HEK293T (cell line): ENCODE data around the gene GAL3ST1.
"Not testable (repeated sequence)": the region's sequence is repeated elsewhere in the genome, so short reads cannot be mapped to it uniquely, and the experiment has no call there.

Experiments used
- CTCF ChIA-PET: fragments of 350-600 bp; formaldehyde crosslinking; extraction: SDS; loops from one replicate; lab custom pipeline; 2021; ENCODE audit warnings: antibody characterized with exemption, inconsistent platforms; lab: Yijun Ruan, JAX
- POLR2A ChIA-PET: fragments of 350-600 bp; formaldehyde crosslinking; extraction: SDS; loops from one replicate; lab custom pipeline; 2020; ENCODE audit warnings: antibody characterized with exemption, inconsistent platforms; lab: Yijun Ruan, JAX
- DNase-seq: peaks from one replicate; pipeline ENCODE4 v3.0.0; 2012; ENCODE audit warnings: mixed read lengths; ENCODE audit errors: extremely low spot score
- ARNT ChIP-seq: fragments of 450-650 bp; IDR thresholded peaks from 2 replicates; pipeline ENCODE4 v1.6.1; 2017; ENCODE audit warnings: mild to moderate bottlenecking
- BHLHE40 ChIP-seq: fragments of 450-650 bp; IDR thresholded peaks from 2 replicates; pipeline ENCODE4 v1.6.1; 2016; ENCODE audit warnings: mild to moderate bottlenecking, moderate library complexity, borderline replicate concordance
- CTBP1 ChIP-seq: fragments of 450-650 bp; IDR thresholded peaks from 2 replicates; pipeline ENCODE4 v1.6.1; 2016; ENCODE audit warnings: borderline replicate concordance
- ELF4 ChIP-seq: fragments of 450-650 bp; IDR thresholded peaks from 2 replicates; pipeline ENCODE4 v1.6.1; 2017; ENCODE audit warnings: antibody characterized with exemption
- FOXA1 ChIP-seq: fragments of 450-650 bp; IDR thresholded peaks from 2 replicates; pipeline ENCODE4 v1.6.1; 2016; ENCODE audit warnings: mild to moderate bottlenecking
- FOXK2 ChIP-seq: fragments of 450-650 bp; IDR thresholded peaks from 2 replicates; pipeline ENCODE4 v1.6.1; 2016; ENCODE audit warnings: mild to moderate bottlenecking
- FOXM1 ChIP-seq: fragments of 450-650 bp; IDR thresholded peaks from 2 replicates; pipeline ENCODE4 v1.6.1; 2017; ENCODE audit warnings: mild to moderate bottlenecking, borderline replicate concordance
- HDGF ChIP-seq: fragments of 450-650 bp; IDR thresholded peaks from 2 replicates; pipeline ENCODE4 v1.6.1; 2017; ENCODE audit warnings: antibody characterized with exemption, borderline replicate concordance
- L3MBTL2 ChIP-seq: fragments of 450-650 bp; conservative IDR thresholded peaks from 2 replicates; pipeline ENCODE4 v1.6.1; 2016; ENCODE audit warnings: mild to moderate bottlenecking
- LEF1 ChIP-seq: fragments of 450-650 bp; IDR thresholded peaks from 2 replicates; pipeline ENCODE4 v1.6.1; 2017; ENCODE audit warnings: mild to moderate bottlenecking, borderline replicate concordance
- NFRKB ChIP-seq: fragments of 450-650 bp; IDR thresholded peaks from 2 replicates; pipeline ENCODE4 v1.6.1; 2016; ENCODE audit warnings: mild to moderate bottlenecking, moderate library complexity
- PKNOX1 ChIP-seq: fragments of 450-650 bp; IDR thresholded peaks from 2 replicates; pipeline ENCODE4 v1.6.1; 2016
- SP1 ChIP-seq: fragments of 450-650 bp; IDR thresholded peaks from 2 replicates; pipeline ENCODE4 v1.6.1; 2017
- SUZ12 ChIP-seq: fragments of 450-650 bp; IDR thresholded peaks from 2 replicates; pipeline ENCODE4 v1.6.1; 2016; ENCODE audit warnings: mild to moderate bottlenecking
- TARDBP ChIP-seq: fragments of 450-650 bp; IDR thresholded peaks from 2 replicates; pipeline ENCODE4 v1.6.1; 2016
- ZNF384 ChIP-seq: fragments of 450-650 bp; IDR thresholded peaks from 2 replicates; pipeline ENCODE4 v1.6.1; 2016

Gene GAL3ST1

GRCh38 chr22:30574095-30574981 lies at the start of gene GAL3ST1:
Gene GAL3ST1 (minus strand): TSS chr22:30574665. CDS start chr22:30557392, 17,273 bp downstream.
- no peak for DNase-seq
- CTCF ChIA-PET: no interaction called here
- no peak for TF ChIP-seq L3MBTL2
- TF ChIP-seq PKNOX1: no peak
- TF ChIP-seq FOXA1: no peak
- no peak for TF ChIP-seq NFRKB
- TF ChIP-seq BHLHE40: no peak
- no peak for TF ChIP-seq FOXM1
- TF ChIP-seq ARNT: no peak
- no peak for TF ChIP-seq ELF4
- TF ChIP-seq HDGF: no peak
- no peak for TF ChIP-seq TARDBP
- no peak for TF ChIP-seq LEF1
- TF ChIP-seq SP1: no peak
- TF ChIP-seq FOXK2: no peak
- TF ChIP-seq SUZ12: no peak
- TF ChIP-seq CTBP1: no peak
- TF ChIP-seq ZNF384: no peak
- POLR2A ChIA-PET: no interaction called here

DNA sequence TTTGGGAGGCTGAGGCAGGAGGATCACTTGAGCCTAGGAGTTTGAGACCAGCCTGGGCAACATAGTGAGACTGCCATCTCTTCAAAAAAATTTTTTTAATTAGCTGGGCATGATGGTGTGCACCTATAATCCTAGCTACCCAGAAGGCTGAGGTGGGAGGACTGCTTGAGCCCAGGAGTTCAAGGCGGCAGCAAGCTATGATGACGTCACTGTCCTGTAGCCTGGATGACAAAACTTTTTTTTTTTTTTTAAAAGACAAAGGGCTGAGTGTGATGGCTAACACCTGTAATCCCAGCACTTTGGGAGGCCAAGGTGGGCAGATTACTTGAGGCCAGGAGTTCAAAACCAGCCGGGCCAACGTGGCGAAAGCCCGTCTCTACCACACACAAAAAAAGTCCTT lies 45.4 kb upstream of the GAL3ST1 start:
- CTCF ChIA-PET: interaction anchor here (0.6 to 2.4 kb wide), 4 partner anchors 15 to 176 kb away, joined by 3 to 9 read pairs (median 4); no protein-coding TSS in a partner anchor
- POLR2A ChIA-PET: interaction anchor here (1.1 to 1.2 kb wide), 2 partner anchors 14 to 15 kb away, joined by 3 read pairs; partner anchors contain the start of gene SLC35E4
- DNase-seq: not testable (repeated sequence)

- DNase-seq: no peak
- ChIA-PET CTCF (interaction anchor here (1.2 kb wide), 1 partner anchor 12 kb away, joined by 3 read pairs; no protein-coding TSS in a partner anchor), POLR2A (no interaction called here)
- TF ChIP-seq CTBP1 (no peak), LEF1 (no peak), FOXK2 (no peak), ZNF384 (no peak)
Observed at GRCh38 chr22:30617819-30618218, 43.4 kb upstream of the GAL3ST1 start.

DNA sequence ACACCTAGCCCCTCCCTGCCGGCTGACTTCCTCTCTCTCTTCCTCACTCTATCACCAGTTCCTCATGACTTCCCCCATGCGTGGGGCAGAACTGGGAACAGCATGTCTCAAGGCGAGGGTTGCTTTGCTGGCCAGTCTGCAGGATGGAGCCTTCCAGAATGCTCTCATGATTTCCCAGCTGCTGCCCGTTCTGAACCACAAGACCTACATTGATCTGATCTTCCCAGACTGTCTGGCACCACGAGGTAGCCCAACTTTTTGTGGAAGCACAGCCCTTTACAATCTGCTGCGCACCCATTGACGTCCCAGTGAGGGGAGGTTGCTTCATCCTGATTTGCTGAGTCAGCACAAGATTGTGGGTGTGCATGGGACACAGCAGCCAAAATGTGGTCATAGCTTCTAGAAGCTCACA lies 41.1 kb upstream of the GAL3ST1 start:
- no peak for DNase-seq
- TF ChIP-seq FOXM1: no peak
- no peak for TF ChIP-seq ARNT
- no peak for TF ChIP-seq SUZ12
- TF ChIP-seq HDGF: no peak
- TF ChIP-seq FOXA1: no peak
- TF ChIP-seq L3MBTL2: no peak
- no peak for TF ChIP-seq LEF1
- no peak for TF ChIP-seq SP1
- no peak for TF ChIP-seq FOXK2
- no peak for TF ChIP-seq ELF4
- TF ChIP-seq BHLHE40: no peak
- TF ChIP-seq CTBP1: no peak
- no peak for TF ChIP-seq NFRKB
- no peak for TF ChIP-seq TARDBP
- no peak for TF ChIP-seq ZNF384
- TF ChIP-seq PKNOX1: no peak
- ChIA-PET CTCF (no interaction called here), POLR2A (no interaction called here)

GRCh38 chr22:30614879-30615278 lies 40.4 kb upstream of the GAL3ST1 start:
- DNase-seq: no peak
- CTCF ChIA-PET: interaction anchor here (0.6 kb wide), 1 partner anchor 745 kb away, joined by 7 read pairs; no protein-coding TSS in a partner anchor

More at GRCh38 chr22:30614879-30615278, 40.4 kb upstream of the GAL3ST1 start:
- no peak for TF ChIP-seq ZNF384
- TF ChIP-seq CTBP1: no peak
- no peak for TF ChIP-seq TARDBP
- TF ChIP-seq FOXM1: no peak
- no peak for TF ChIP-seq ELF4
- TF ChIP-seq PKNOX1: no peak
- no peak for TF ChIP-seq LEF1
- TF ChIP-seq ARNT: no peak
- TF ChIP-seq L3MBTL2: no peak
- no peak for TF ChIP-seq NFRKB
- TF ChIP-seq SUZ12: no peak
- no peak for TF ChIP-seq SP1
- TF ChIP-seq FOXA1: no peak
- TF ChIP-seq BHLHE40: no peak
- POLR2A ChIA-PET: no interaction called here
